ENCODE data around the gene MANSC1.

- TF ChIP-seq POLR2A (IDR thresholded peaks at IDR 0.05) = no peak
- TF ChIP-seq, protein P1, sequence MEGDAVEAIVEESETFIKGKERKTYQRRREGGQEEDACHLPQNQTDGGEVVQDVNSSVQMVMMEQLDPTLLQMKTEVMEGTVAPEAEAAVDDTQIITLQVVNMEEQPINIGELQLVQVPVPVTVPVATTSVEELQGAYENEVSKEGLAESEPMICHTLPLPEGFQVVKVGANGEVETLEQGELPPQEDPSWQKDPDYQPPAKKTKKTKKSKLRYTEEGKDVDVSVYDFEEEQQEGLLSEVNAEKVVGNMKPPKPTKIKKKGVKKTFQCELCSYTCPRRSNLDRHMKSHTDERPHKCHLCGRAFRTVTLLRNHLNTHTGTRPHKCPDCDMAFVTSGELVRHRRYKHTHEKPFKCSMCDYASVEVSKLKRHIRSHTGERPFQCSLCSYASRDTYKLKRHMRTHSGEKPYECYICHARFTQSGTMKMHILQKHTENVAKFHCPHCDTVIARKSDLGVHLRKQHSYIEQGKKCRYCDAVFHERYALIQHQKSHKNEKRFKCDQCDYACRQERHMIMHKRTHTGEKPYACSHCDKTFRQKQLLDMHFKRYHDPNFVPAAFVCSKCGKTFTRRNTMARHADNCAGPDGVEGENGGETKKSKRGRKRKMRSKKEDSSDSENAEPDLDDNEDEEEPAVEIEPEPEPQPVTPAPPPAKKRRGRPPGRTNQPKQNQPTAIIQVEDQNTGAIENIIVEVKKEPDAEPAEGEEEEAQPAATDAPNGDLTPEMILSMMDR (IDR thresholded peaks at IDR 0.05) = no peak
Observed at GRCh38 chr12:12365446-12365802, 15.4 kb upstream of the MANSC1 start.
